ENCODE data around the gene ESYT1. TPM values are rescaled to one million over a fixed set of nuclear protein-coding genes. Genes with fewer than 3 reads are reported as not detected.

Gene ESYT1
- polyA plus RNA-seq, 1 experiment, result 127 TPM

DNA sequence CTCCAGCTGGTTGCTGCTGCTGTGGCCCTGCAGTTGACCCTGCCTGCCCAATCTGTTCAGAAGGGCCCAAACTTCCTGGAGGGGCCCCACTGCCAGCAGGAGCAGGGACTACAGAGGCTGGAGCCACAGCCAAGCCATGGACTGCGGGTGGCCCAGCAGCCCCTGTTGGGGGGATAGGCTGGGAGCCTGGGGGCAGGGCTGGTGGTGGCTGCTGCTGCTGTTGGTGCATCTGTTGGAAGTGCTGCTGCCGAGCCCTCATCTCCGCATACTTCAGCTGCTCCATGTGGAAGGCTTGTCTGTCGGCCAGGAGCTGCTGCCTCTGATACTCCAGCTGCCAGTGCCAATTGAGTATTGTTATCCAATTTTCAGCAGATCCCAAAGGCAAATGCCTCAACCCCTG lies 37.3 kb downstream of the ESYT1 start:
- no peak overlapping the region for H3K27ac ChIP-seq (ENCODE audit: low read depth, low read length)
- H3K9me3 ChIP-seq (ENCODE audit: control insufficient read depth, insufficient read depth, low read length), result no peaks in the 10 kb centered on the region
- POLR2A ChIA-PET, result interaction anchor here (0.8 to 1.0 kb wide), 5 partner anchors 37 to 47 kb away, joined by 3 to 5 read pairs (median 4); partner anchors contain the start of genes ESYT1 and ZC3H10
- H3K27me3 ChIP-seq (ENCODE audit: control insufficient read depth, insufficient read depth, low read length), result no peaks in the 10 kb centered on the region
- TF ChIP-seq, protein P1, sequence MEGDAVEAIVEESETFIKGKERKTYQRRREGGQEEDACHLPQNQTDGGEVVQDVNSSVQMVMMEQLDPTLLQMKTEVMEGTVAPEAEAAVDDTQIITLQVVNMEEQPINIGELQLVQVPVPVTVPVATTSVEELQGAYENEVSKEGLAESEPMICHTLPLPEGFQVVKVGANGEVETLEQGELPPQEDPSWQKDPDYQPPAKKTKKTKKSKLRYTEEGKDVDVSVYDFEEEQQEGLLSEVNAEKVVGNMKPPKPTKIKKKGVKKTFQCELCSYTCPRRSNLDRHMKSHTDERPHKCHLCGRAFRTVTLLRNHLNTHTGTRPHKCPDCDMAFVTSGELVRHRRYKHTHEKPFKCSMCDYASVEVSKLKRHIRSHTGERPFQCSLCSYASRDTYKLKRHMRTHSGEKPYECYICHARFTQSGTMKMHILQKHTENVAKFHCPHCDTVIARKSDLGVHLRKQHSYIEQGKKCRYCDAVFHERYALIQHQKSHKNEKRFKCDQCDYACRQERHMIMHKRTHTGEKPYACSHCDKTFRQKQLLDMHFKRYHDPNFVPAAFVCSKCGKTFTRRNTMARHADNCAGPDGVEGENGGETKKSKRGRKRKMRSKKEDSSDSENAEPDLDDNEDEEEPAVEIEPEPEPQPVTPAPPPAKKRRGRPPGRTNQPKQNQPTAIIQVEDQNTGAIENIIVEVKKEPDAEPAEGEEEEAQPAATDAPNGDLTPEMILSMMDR (IDR thresholded peaks at IDR 0.05; ENCODE audit: low read depth, low read length), result no peak
- DNase-seq (ENCODE audit: low read depth, low spot score), result no peak
- CTCF ChIA-PET, result interaction anchor here (0.6 kb wide), 1 partner anchor 1618 kb away, joined by 3 read pairs; no protein-coding TSS in a partner anchor
- no peak overlapping the region for H3K4me3 ChIP-seq (ENCODE audit: low read depth, low read length)

DNA sequence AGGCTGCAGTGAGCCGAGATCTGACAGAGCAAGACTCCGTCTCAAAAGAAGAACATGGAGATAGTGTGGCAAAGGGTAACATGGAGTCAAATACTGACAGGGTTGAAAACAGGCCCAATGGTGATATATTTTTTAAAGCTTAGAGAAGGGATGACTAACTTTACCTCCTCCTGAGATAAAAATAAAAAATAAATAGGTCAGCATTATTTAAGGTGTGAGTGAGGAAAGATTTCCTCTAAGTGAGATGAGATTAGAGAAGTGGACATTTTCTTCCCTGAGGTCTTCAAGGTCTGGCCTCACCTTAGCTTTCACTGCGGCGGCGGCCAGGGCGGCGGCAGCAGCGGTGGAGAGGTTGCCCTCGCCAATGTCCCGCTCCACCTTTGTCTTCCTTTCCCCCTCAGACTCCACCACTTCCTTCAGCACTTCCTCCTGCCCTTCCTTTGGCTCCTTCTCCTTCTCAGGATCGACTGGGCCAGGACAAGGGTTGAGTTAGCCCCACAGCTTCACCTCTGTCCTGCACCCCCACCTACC lies 41.2 kb downstream of the ESYT1 start:
- H3K27me3 ChIP-seq (ENCODE audit: control insufficient read depth, insufficient read depth, low read length), result no peaks in the 10 kb centered on the region
- TF ChIP-seq, protein P1 (IDR thresholded peaks at IDR 0.05; ENCODE audit: low read depth, low read length), result no peak
- no peak overlapping the region for H3K27ac ChIP-seq (ENCODE audit: low read depth, low read length)
- no peaks in the 10 kb centered on the region for H3K9me3 ChIP-seq (ENCODE audit: control insufficient read depth, insufficient read depth, low read length)
- no peak for DNase-seq (ENCODE audit: low read depth, low spot score)
- POLR2A ChIA-PET, result no interaction called here
- CTCF ChIA-PET, result no interaction called here
- no peak overlapping the region for H3K4me3 ChIP-seq (ENCODE audit: low read depth, low read length)

DNA sequence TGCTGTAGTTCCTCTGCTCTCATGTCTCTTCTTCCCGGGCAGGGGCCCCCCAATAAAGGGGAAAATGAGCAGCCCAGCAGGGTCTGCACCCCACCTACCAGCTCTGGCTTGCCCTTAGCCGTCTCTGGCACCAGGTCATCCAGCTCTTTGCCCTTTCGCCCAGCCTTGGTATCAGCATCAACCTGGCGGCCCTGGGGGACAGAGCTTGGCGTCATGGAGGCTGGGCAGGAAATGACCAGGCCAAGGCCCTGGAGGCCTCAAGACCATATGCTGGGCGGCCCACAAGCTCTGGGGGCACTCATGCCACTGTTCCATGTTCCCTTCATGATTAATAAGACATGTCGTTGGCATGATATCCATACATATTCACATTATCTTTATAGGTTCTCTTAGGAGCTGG lies 44.8 kb downstream of the ESYT1 start:
- no peak for DNase-seq (ENCODE audit: low read depth, low spot score)
- Histone ChIP-seq H3K27ac (ENCODE audit: low read depth, low read length) (no peak overlapping the region), H3K27me3 (ENCODE audit: control insufficient read depth, insufficient read depth, low read length) (no peaks in the 10 kb centered on the region), H3K4me3 (ENCODE audit: low read depth, low read length) (no peak overlapping the region), H3K9me3 (ENCODE audit: control insufficient read depth, insufficient read depth, low read length) (no peaks in the 10 kb centered on the region)
- POLR2A ChIA-PET, result interaction anchor here (1.5 kb wide), 1 partner anchor 14 kb away, joined by 4 read pairs; the partner anchor contains the start of gene MYL6
- CTCF ChIA-PET, result interaction anchor here (0.6 to 1.0 kb wide), 2 partner anchors 17 to 285 kb away, joined by 5 to 6 read pairs; partner anchors contain the start of gene SMARCC2
- TF ChIP-seq, protein P1 (IDR thresholded peaks at IDR 0.05; ENCODE audit: low read depth, low read length), result no peak

DNA sequence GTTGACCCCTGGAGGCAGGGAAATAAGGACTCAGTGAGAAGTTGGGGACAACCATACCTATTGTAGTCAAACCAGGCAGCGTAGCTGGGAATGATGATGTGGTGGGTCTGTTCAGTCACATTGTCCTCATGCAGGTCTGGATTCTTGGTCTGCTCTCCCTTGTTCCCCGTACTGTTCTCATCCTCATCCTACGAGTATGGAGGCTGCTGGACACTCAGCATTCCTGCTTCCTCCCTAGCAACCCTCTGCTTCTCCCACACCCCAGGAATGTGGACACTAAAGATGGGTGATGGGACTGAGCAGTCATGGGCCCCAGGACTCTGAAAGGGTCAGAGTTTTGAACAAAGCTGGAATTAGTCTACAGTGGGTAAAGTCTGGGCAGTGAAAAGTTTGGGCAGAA lies 50.3 kb downstream of the ESYT1 start:
- TF ChIP-seq, protein P1 (IDR thresholded peaks at IDR 0.05; ENCODE audit: low read depth, low read length), result no peak
- Histone ChIP-seq H3K9me3 (ENCODE audit: control insufficient read depth, insufficient read depth, low read length) (no peaks in the 10 kb centered on the region), H3K27ac (ENCODE audit: low read depth, low read length) (no peak overlapping the region), H3K27me3 (ENCODE audit: control insufficient read depth, insufficient read depth, low read length) (no peaks in the 10 kb centered on the region), H3K4me3 (ENCODE audit: low read depth, low read length) (no peak overlapping the region)
- CTCF ChIA-PET, result no interaction called here
- POLR2A ChIA-PET, result no interaction called here
- no peak for DNase-seq (ENCODE audit: low read depth, low spot score)

DNA sequence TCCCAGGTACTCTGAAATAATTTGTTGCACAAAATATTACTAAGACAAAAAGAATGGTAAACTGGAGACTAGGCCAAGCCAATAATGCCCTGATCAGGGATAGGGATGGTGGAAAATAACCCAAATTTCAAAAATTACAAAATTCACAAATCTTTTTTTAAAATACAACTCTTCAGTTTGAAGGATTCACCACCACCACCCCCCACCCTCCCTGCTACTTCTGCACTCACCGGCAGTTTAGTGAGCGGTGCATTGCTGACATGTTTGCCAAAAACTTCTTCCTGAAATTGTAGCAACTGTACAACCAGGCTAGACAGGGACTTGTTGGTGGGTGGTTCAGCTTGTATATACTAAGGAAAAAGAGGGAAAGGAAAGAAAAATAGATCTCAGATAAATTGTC lies 58.9 kb downstream of the ESYT1 start:
- no peak overlapping the region; the same call in 1 of the 2 replicates for H3K4me3 ChIP-seq (ENCODE audit: low read depth, low read length)
- POLR2A ChIA-PET, result interaction anchor here (0.7 to 3.3 kb wide), 4 partner anchors 10 to 69 kb away, joined by 3 to 30 read pairs (median 14); partner anchors contain the start of genes ESYT1, RNF41, RPL41 and ZC3H10

More for the DNA sequence above, 58.9 kb downstream of the ESYT1 start:
- Histone ChIP-seq H3K27me3 (ENCODE audit: control insufficient read depth, insufficient read depth, low read length) (no peaks in the 10 kb centered on the region), H3K27ac (ENCODE audit: low read depth, low read length) (no peak overlapping the region), H3K9me3 (ENCODE audit: control insufficient read depth, insufficient read depth, low read length) (no peaks in the 10 kb centered on the region)
- TF ChIP-seq, protein P1 (IDR thresholded peaks at IDR 0.05; ENCODE audit: low read depth, low read length), result no peak
- CTCF ChIA-PET, result interaction anchor here (3.8 to 6.2 kb wide), 2 partner anchors 35 to 68 kb away, joined by 73 to 96 read pairs; partner anchors contain the start of genes RNF41, RPL41 and ZC3H10
- no peak for DNase-seq (ENCODE audit: low read depth, low spot score)
